WERI-Rb-1 (cell line): ENCODE data around the gene YEATS2.

Source experiments
- DNase-seq: peaks from one replicate; pipeline ENCODE4 v3.0.0-alpha.2; 2020
- H3K27ac ChIP-seq: fragments of 250-450 bp; sonication (Bioruptor Pico); 2 replicates; pipeline ENCODE4 v1.5.1; 2020; ENCODE audit warnings: mild to moderate bottlenecking, moderate library complexity
- H3K27me3 ChIP-seq: fragments of 250-450 bp; sonication (Bioruptor Pico); 2 replicates; pipeline ENCODE4 v1.5.1; 2021; ENCODE audit warnings: mild to moderate bottlenecking, low read depth, moderate library complexity; ENCODE audit not compliant: insufficient read depth, severe bottlenecking
- H3K36me3 ChIP-seq: fragments of 250-450 bp; sonication (Bioruptor Pico); 2 replicates; pipeline ENCODE4 v1.5.1; 2020; ENCODE audit warnings: mild to moderate bottlenecking, moderate library complexity
- H3K4me3 ChIP-seq: 2 replicates; pipeline ENCODE4 v1.5.1; 2011; ENCODE audit warnings: low read depth, mild to moderate bottlenecking, control low read depth, low read length
- H3K9me3 ChIP-seq: fragments of 250-450 bp; sonication (Bioruptor Pico); 2 replicates; pipeline ENCODE4 v1.5.1; 2021; ENCODE audit warnings: mild to moderate bottlenecking, moderate library complexity; ENCODE audit not compliant: severe bottlenecking
- CTCF ChIP-seq: IDR thresholded peaks from 2 replicates; pipeline ENCODE4 v1.5.1; 2011; ENCODE audit warnings: low read depth, mild to moderate bottlenecking, control low read depth, inconsistent platforms, low read length

The YEATS2 gene

GRCh38 chr3:183692436-183692835 is 5.2 kb upstream of the YEATS2 start:
- H3K27ac ChIP-seq, result no peak overlapping the region
- no peak for DNase-seq
- H3K27me3 ChIP-seq, result no peaks in the 10 kb centered on the region

GRCh38 chr3:183695569-183696364 is 1.8 kb upstream of the YEATS2 start:
- no peak for TF ChIP-seq CTCF
- H3K27ac ChIP-seq, result no peak overlapping the region
- no peak overlapping the region for H3K4me3 ChIP-seq
- no peaks in the 10 kb centered on the region for H3K9me3 ChIP-seq
- H3K36me3 ChIP-seq, result peaks cover 8% of the 10 kb centered on the region
- DNase-seq, result no peak
- no peaks in the 10 kb centered on the region for H3K27me3 ChIP-seq

More at GRCh38 chr3:183692436-183692835, 5.2 kb upstream of the YEATS2 start:
- no peak for TF ChIP-seq CTCF
- Histone ChIP-seq H3K36me3 (no peaks in the 10 kb centered on the region), H3K9me3 (no peaks in the 10 kb centered on the region), H3K4me3 (no peak overlapping the region)

- no peak for DNase-seq
- H3K27ac ChIP-seq, result peak overlapping the region; percentile 36; the same call in 1 of the 2 replicates
- TF ChIP-seq CTCF, result no peak
- H3K27me3 ChIP-seq, result no peaks in the 10 kb centered on the region
- peaks cover 17% of the 10 kb centered on the region for H3K36me3 ChIP-seq
- peak overlapping the region; percentile 59 for H3K4me3 ChIP-seq
- H3K9me3 ChIP-seq, result no peaks in the 10 kb centered on the region
These were observed 431 bp upstream of the YEATS2 start for GRCh38 chr3:183697123-183697609.

GRCh38 chr3:183698318-183698751 is 738 bp downstream of the YEATS2 start:
- peak; percentile 19 for DNase-seq
- Histone ChIP-seq H3K9me3 (no peaks in the 10 kb centered on the region), H3K27ac (peak overlapping the region; percentile 99), H3K27me3 (no peaks in the 10 kb centered on the region), H3K4me3 (peak overlapping the region; percentile 97), H3K36me3 (peaks cover 20% of the 10 kb centered on the region)
- no peak for TF ChIP-seq CTCF

- DNase-seq, result no peak
- H3K36me3 ChIP-seq, result peaks cover 20% of the 10 kb centered on the region
- no peaks in the 10 kb centered on the region for H3K27me3 ChIP-seq
- peak overlapping the region; percentile 97 for H3K4me3 ChIP-seq
- H3K27ac ChIP-seq, result peak overlapping the region; percentile 99
- no peak for TF ChIP-seq CTCF
- H3K9me3 ChIP-seq, result no peaks in the 10 kb centered on the region
These were observed 1.2 kb downstream of the YEATS2 start for GRCh38 chr3:183698756-183699155.
